GM18858 (cell line): ENCODE data around the gene RALGAPA1.
"Not testable (repeated sequence)": the region's sequence is repeated elsewhere in the genome, so short reads cannot be mapped to it uniquely, and the experiment has no call there.

Experiments used
- ATAC-seq: cut with Tn5 transposase; IDR thresholded peaks from one replicate; pipeline ENCODE4 v1.9.1; 2021; ENCODE audit not compliant: unreplicated experiment

The RALGAPA1 gene

DNA sequence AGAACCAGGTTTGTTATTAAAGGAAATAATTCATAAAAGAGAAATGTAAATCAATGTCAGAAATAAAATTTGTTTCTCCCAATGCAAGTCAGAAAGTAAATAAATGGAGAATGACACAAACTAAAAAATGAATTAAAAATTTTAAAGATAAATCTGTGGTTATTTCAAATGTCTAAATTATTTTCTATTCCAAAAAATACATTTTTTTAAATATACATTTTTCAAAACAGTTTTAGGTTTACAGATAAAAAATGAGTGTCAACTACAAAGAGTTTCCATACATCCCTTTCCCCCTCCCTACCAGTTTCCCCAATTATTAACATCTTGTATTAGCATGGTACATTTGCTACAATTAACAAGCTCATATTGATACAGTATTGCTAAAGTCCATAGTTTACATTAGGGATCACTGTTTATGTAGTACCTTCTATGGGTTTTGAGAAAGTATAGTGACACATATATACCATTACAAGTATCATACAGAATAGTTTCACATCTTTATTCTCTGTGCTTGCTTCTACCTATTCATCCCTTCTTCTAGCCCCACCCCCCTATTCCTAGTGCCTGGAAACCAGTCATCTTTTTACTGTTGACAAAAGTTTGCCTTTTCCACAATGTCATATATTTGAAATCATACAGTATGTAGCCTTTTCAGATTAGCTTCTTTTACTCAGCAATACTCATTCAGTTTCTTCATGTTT, 104.2 kb downstream of the RALGAPA1 start:
- ATAC-seq = no peak

- no peak for ATAC-seq
Measured at GRCh38 chr14:35701531-35701930, 107.6 kb downstream of the RALGAPA1 start.

DNA sequence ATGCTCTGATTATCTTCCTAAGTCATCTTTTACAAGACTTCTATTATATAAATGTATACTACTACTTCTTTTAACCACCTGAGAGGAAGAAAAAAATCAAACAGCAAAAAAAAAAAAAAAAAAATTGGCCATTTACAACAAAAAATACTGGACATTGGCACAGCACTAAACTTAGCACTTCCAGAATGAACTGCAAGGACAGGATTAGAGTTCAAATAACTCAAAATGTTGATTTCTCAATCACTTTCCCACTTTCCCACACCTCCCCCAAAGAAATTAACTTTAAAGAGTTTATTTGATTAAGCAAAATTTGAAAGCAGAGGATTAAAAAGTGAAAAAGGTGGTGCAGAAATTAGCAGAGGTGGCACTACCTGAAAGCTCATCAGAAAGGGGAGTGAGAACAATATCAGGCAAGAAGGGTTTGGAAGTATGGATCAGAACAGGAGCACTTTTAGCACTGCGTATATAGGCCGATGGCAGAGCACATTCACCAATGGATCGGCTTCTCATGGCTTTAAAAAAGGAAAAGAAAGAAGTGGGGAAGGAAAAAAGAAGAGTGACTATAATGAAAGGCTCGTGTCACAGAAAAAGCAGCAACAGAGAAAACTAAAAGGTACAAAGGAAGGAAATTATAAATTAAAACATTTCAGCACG, 109.2 kb downstream of the RALGAPA1 start:
- ATAC-seq = no peak

DNA sequence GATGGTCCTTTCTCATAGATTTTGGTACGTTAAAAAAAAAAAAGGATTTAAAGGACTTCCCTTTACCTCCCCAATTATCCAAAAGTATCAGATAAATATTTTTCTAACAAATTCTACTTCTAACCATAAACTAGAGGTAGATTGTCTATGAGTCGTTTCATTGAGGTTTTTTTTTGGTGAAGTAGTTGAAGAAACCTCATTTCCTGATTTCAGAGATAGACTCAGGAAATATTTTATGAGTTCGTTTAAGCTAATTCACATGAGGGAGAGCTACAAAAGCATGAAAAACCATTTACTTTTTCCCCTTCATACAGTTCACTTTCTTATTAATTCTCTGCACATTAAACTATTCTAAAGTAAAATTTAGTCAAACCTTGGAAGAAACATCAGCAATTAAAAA, 112.5 kb downstream of the RALGAPA1 start:
- ATAC-seq = no peak

DNA sequence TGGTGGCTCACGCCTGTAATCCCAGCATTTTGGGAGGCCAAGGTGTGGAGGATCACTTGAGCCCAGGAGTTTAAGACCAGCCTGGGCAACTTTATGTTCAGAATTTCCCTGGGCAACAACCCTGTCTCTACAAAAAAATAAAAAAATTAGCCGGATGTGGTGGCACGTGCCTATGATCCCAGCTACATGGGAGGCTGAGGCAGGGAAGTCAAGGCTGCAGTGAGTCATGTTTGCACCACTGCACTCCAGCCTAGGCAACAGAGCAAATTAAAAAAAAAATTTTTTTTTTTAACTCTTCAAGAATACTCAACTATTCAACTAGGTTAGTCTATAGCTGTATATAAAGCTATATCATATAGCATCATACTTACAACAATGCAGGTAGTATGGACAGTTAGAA, 113.0 kb downstream of the RALGAPA1 start:
- ATAC-seq = no peak

DNA sequence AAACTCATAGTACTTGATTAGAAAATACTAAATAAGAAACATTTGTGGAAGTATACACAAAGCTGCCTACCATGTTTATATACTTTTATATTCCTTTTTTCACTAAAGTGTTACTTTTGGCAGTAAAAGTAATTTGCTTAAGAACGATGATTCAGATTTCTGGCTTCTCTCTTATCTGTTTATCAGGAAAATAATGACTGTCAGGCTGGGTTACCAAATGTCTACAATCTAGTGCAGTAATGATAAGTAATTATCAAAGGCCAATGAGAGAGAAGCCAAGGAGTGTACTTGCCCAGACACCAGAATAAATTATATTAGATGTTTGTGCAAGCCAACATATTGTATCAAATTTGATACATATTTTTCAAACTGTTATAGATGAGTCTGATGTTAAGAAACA, 113.4 kb downstream of the RALGAPA1 start:
- ATAC-seq = no peak

DNA sequence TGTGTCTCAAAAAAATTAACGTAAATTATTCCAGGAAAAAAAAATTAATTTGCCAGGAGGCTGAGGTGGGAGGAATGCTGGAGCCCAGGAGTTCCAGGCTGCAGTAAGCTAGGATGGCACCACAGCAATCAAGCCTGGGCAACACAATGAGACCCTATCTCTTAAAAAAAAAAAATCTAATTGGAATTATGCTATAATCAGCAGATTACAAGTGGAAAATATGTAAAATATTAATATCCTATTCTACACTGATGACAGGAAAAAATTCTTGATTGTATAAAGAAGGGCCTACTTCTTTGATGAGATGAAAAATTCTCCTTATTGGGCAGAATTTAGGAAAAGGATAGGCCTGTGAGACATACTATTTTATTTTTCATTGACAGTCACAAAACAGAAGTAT, 114.0 kb downstream of the RALGAPA1 start:
- ATAC-seq = no peak

- peak; percentile 51 for ATAC-seq
Measured at GRCh38 chr14:35689000-35689460, 120.1 kb downstream of the RALGAPA1 start.

GRCh38 chr14:35688126-35688826, 120.8 kb downstream of the RALGAPA1 start:
- no peak for ATAC-seq

DNA sequence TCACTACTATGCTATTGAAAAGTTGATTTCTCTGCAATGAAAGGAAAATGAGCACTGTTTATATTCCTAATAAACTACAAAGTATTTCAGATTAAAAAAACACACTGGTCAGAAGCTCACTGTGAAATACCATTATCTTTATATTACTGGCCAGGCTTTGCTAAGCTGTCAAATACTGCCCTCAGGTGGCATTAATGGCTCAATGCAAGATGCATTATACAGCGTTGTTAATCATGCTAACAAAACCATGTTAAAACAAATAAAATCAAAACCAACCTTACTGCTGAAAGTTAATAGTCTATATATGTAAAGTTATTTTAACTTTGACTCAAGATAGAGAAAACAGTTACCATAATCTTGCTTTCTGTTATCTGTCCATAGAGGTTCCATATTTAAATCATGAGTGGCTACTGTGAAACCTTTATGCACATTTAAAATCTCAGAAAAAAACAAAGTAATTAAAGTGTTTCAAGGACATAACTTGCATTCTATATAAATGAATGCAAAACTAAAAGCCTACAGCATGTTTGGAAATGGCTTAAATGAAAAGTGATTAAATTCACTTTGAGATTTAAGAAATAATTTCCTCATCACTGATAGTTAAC, 121.7 kb downstream of the RALGAPA1 start:
- no peak for ATAC-seq

DNA sequence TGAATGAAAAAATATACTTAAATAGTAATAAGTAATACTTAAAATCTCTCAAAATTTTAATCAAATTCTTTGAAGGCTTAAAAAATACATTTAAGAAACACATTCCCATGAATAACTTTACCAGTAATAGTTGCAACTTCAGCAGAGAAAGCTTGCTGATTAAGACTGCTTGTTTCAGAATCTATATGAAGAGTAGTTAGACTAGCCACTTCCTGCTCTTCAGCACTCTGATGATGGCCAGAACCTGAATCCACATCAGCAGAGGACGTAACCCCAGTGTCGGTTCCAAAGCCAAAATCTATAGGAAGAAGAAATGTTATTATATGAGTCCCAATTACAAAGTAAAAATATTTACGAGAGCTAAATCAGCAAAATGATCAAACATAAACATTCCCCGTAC, 125.4 kb downstream of the RALGAPA1 start:
- ATAC-seq = not testable (repeated sequence)

- no peak for ATAC-seq
Measured at GRCh38 chr14:35682802-35683201, 126.3 kb downstream of the RALGAPA1 start.

DNA sequence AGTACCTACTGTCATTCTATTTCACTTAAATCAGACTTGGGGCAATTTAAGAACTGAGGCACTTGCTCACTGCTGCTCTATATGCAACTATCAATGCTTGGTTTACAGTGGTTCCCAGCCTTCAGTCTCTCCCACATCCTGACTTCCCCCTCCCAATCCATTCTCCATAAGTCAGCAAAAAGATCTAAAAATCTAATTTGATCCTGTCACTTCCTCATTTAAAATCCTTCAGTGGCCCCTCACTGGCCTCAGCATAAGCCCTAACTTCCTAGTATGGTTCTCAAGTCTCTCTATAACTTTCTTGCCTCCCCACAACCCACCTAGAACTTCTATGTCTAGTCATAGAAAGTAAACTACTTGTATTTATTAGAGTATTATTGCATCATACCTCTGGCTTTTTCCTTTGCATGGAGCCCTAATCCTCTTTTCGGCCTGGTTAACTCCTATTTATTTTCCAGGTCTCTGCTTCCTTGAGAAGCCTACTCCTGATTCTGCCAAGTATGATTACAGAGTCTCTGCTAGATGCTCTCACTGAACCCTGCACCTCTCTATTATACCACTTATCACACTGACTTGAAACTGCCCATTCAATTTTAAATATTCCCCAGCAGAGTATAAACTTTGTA, 130.6 kb downstream of the RALGAPA1 start:
- no peak for ATAC-seq

DNA sequence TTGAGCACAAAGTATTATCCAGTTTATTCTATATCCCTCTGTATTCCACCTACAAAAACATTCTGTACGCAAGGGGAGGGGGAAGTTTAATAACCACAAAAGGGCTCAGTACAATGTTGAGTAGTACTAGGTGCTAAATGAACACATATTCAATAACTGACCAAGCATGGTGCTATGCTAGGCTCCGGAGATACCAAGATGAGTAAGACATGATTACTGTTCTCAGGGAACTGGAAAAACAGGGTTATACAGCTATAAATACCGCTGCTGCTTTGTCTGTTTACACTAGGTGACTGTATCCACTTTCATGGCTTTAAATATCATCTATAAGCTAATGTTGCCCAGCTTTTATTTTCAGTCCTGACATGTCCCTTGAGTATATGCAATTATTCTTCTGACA, 139.3 kb downstream of the RALGAPA1 start:
- no peak for ATAC-seq

- no peak for ATAC-seq
Measured at GRCh38 chr14:35666429-35667043, 142.6 kb downstream of the RALGAPA1 start.

GRCh38 chr14:35661875-35662274, 147.2 kb downstream of the RALGAPA1 start:
- ATAC-seq = no peak

DNA sequence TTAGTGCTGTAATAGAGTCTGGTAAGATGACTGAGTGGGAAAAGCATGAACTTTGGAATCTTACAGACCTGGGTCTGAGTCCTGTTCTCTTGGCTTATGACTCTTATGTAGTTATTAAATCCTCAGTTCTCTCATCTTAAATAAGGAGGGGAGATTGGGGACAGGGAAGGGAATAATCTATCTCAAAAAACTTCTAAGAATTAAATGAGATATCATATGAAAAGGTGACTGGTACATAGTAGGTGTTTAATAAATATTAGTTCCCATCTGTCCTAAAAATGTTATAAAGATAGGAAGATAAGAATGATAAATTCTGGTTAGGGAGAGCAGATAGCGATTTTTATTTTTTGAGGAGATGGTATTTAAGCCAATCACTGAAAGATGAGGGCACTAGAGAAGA, 156.1 kb downstream of the RALGAPA1 start:
- no peak for ATAC-seq

DNA sequence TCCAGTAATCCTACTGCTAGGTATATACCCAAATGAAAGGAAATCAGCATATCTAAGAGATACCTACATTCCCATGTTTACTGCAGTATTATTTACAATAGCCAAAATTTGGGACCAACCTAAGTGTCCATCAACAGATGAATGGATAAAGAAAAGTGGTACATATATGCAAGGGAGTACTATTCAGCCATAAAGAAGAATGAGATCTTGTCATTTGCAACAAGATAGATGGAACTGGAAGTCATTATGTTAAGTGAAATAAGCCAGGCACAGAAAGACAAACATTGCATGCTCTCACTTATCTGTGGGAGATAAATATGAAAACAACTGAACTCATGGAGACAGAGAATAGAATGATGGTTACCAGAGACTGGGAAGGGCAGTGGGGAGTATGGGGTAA, 165.6 kb downstream of the RALGAPA1 start:
- no peak for ATAC-seq

GRCh38 chr14:35637851-35638250, 171.2 kb downstream of the RALGAPA1 start:
- no peak for ATAC-seq

DNA sequence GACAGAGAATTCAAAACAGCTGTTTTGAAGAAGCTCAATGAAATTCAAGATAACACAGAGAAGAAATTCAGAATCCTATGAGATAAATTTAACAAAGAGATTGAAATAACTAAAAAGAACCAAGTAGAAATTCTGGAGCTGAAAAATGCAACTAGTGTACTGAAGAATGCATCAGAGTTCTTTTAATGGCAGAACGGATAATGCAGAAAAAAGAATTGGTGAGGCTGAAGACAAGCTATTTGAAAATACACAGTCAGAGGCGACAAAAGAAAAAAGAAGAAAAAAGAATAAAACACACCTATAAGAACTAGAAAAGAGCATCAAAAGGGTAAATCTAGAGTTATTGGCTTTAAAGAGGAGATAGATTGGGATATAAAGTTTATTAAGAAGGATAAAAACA, 171.8 kb downstream of the RALGAPA1 start:
- no peak for ATAC-seq

- ATAC-seq = no peak
Measured at GRCh38 chr14:35632676-35633075, 176.4 kb downstream of the RALGAPA1 start.
